GM18498 (cell line): ENCODE results near the gene DYSF.

Experiments used
- ATAC-seq: cut with Tn5 transposase; IDR thresholded peaks from one replicate; pipeline ENCODE4 v1.9.1; 2021; ENCODE audit warnings: mild to moderate bottlenecking, moderate library complexity; ENCODE audit not compliant: unreplicated experiment

DYSF gene

GRCh38 chr2:71455741-71456569, 2.6 kb downstream of the DYSF start:
- no peak for ATAC-seq

- no peak for ATAC-seq
Observed at GRCh38 chr2:71456617-71457016, 3.3 kb downstream of the DYSF start.

- no peak for ATAC-seq
Observed at GRCh38 chr2:71457123-71457915, 4.0 kb downstream of the DYSF start.

GRCh38 chr2:71457923-71458322, 4.6 kb downstream of the DYSF start:
- no peak for ATAC-seq

- ATAC-seq = no peak
Observed at GRCh38 chr2:71458413-71459083, 5.2 kb downstream of the DYSF start.

GRCh38 chr2:71459084-71459431, 5.7 kb downstream of the DYSF start:
- no peak for ATAC-seq

GRCh38 chr2:71460056-71460455, 6.7 kb downstream of the DYSF start:
- no peak for ATAC-seq

GRCh38 chr2:71460595-71461303, 7.4 kb downstream of the DYSF start:
- no peak for ATAC-seq

- no peak for ATAC-seq
Observed at GRCh38 chr2:71461304-71461671, 7.9 kb downstream of the DYSF start.

- no peak for ATAC-seq
Observed at GRCh38 chr2:71462056-71462605, 8.8 kb downstream of the DYSF start.

GRCh38 chr2:71462641-71463341, 9.4 kb downstream of the DYSF start:
- ATAC-seq = no peak

GRCh38 chr2:71463342-71463654, 9.9 kb downstream of the DYSF start:
- no peak for ATAC-seq

- no peak for ATAC-seq
Observed at GRCh38 chr2:71464389-71464788, 11.0 kb downstream of the DYSF start.

GRCh38 chr2:71465356-71465755, 12.0 kb downstream of the DYSF start:
- no peak for ATAC-seq

- ATAC-seq = no peak
Observed at GRCh38 chr2:71465961-71466300, 12.6 kb downstream of the DYSF start.

- no peak for ATAC-seq
Observed at GRCh38 chr2:71466301-71467179, 13.2 kb downstream of the DYSF start.

GRCh38 chr2:71467180-71467815, 13.9 kb downstream of the DYSF start:
- no peak for ATAC-seq

- no peak for ATAC-seq
Observed at GRCh38 chr2:71468279-71469015, 15.1 kb downstream of the DYSF start.
